CD4-positive, alpha-beta T cell (primary cell): ENCODE data around the gene ASB9. TPM values are rescaled to one million over a fixed set of nuclear protein-coding genes. Genes with fewer than 3 reads are reported as not detected.

Experiments
- ATAC-seq: fragments of 200-7000 bp; cut with Tn5 transposase; one replicate; pipeline ENCODE4 v1.10.0; 2022; ENCODE audit warnings: mild to moderate bottlenecking; ENCODE audit not compliant: poor library complexity
- CTCF ChIA-PET: fragments of 350-600 bp; sonication (Branson Sonifier 250); formaldehyde crosslinking; loops from one replicate; lab custom pipeline; 2021; ENCODE audit warnings: antibody characterized with exemption, inconsistent platforms; lab: Charles Lee
- POLR2A ChIA-PET: fragments of 350-600 bp; sonication (Branson Sonifier 250); formaldehyde crosslinking; loops from one replicate; lab custom pipeline; 2021; ENCODE audit warnings: antibody characterized with exemption, inconsistent platforms; lab: Charles Lee
- DNase-seq, 14 experiments: peaks; one replicate each; pipeline ENCODE4 v3.0.0-alpha.2; 2013 to 2020; ENCODE audit warnings: mixed read lengths in 2 of 14
- H3K27ac ChIP-seq, 2 donors: one replicate each; pipeline versions ENCODE4 v1.5.1 to v1.7.0; 2013; ENCODE audit warnings: low read length in 2 of 2, low read depth in 1 of 2, mild to moderate bottlenecking in 1 of 2
- H3K27me3 ChIP-seq, 2 experiments: 1 replicate in 1 of 2; 2 replicates in 1 of 2; pipeline versions ENCODE4 v1.6.1 to v1.7.0; 2013; ENCODE audit warnings: low read length in 2 of 2, control low read depth in 1 of 2, mild to moderate bottlenecking in 1 of 2, moderate library complexity in 1 of 2; ENCODE audit not compliant: insufficient read depth in 2 of 2, control insufficient read depth in 1 of 2
- H3K36me3 ChIP-seq: one replicate; pipeline ENCODE4 v1.6.1; 2013; ENCODE audit warnings: low read length, control low read depth; ENCODE audit not compliant: insufficient read depth
- H3K4me1 ChIP-seq: one replicate; pipeline ENCODE4 v1.6.1; 2013; ENCODE audit warnings: low read length, control low read depth; ENCODE audit not compliant: insufficient read depth
- H3K4me3 ChIP-seq: one replicate; pipeline ENCODE4 v1.5.1; 2013; ENCODE audit warnings: mild to moderate bottlenecking, low read length, moderate library complexity
- H3K9me3 ChIP-seq, 2 experiments: 1 replicate in 1 of 2; 2 replicates in 1 of 2; pipeline versions ENCODE4 v1.6.1 to v1.7.0; 2013; ENCODE audit warnings: low read length in 2 of 2, mild to moderate bottlenecking in 2 of 2, control low read depth in 1 of 2, moderate library complexity in 1 of 2; ENCODE audit not compliant: control insufficient read depth in 1 of 2, insufficient read depth in 1 of 2
- H3K27ac Mint-ChIP-seq: one replicate; pipeline ENCODE4 v1.8.0; 2020; ENCODE audit warnings: mixed read lengths
- H3K27me3 Mint-ChIP-seq: one replicate; pipeline ENCODE4 v1.8.0; 2021; ENCODE audit warnings: mixed read lengths
- H3K36me3 Mint-ChIP-seq: one replicate; pipeline ENCODE4 v1.8.0; 2021; ENCODE audit warnings: low read depth, mixed read lengths
- H3K4me1 Mint-ChIP-seq: one replicate; pipeline ENCODE4 v1.8.0; 2021; ENCODE audit warnings: low read depth, mixed read lengths
- H3K4me3 Mint-ChIP-seq: one replicate; pipeline ENCODE4 v1.8.0; 2020; ENCODE audit warnings: mild to moderate bottlenecking, mixed read lengths
- H3K9me3 Mint-ChIP-seq: one replicate; pipeline ENCODE4 v1.8.0; 2020; ENCODE audit warnings: mixed read lengths
- CTCF ChIP-seq: fragments of 200-600 bp; IDR thresholded peaks from one replicate; pipeline ENCODE4 v1.8.0; 2022; ENCODE audit warnings: antibody characterized with exemption, mild to moderate bottlenecking
- intact Hi-C, 2 experiments: fragments of 100-400 bp; cut with DNase I in 1 of 2; cut with micrococcal nuclease in 1 of 2; formaldehyde crosslinking; loops; one replicate each; pipeline versions ENCODE4 v1.15.1 to v1.9.0; 2023 to 2025; cut with DNase I, micrococcal nuclease
- total RNA-seq, 174 experiments: library from RNA in 2 of 174; stranded (reverse) in 2 of 174; gene quantifications; one replicate each; pipeline ENCODE4 v1.2.3 and lab custom pipeline; 2021 to 2026

ASB9 gene
- total RNA-seq, 2 experiments from 2014 or later = 0.14 TPM; not detected in 1

DNA sequence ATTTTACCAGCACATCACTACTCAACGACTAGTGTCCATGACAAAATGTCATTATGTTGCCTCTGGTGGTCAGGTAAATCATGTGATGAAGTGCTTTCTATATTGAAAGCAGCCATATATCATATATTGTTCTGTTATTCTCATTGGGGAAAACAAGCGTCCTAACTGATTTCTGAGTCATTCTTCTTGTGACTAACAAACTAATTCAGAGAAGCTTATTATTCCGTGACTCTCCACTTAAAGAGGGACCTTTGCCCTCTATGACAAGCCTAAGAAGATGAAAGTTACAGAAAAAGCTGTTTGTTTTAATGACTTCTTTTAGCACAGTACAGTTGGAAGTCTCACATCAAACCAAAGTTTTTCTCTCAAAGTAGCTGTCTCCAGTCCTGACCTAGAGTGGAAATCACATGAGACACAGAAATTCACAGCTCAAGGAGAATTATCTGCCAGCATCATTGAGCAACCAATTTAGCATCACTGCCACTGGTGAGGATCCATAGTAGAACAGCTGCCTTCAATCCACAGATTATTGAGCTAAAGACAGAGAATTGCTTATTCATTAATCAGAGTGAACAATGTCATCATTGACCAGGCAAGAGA lies 36.4 kb downstream of the ASB9 start:
- no peaks in the 10 kb centered on the region for H3K27me3 ChIP-seq
- no peaks in the 10 kb centered on the region for H3K36me3 ChIP-seq
- CTCF ChIA-PET = interaction anchor here (1.3 kb wide), 1 partner anchor 9 kb away, joined by 5 read pairs; no protein-coding TSS in a partner anchor
- no peaks in the 10 kb centered on the region for H3K9me3 ChIP-seq
- POLR2A ChIA-PET = no interaction called here
- Mint-ChIP-seq H3K9me3 (no peaks in the 10 kb centered on the region), H3K4me1 (no peaks in the 10 kb centered on the region), H3K36me3 (no peaks in the 10 kb centered on the region), H3K4me3 (no peak overlapping the region), H3K27me3 (no peaks in the 10 kb centered on the region), H3K27ac (no peak overlapping the region)
- no peak overlapping the region for H3K27ac ChIP-seq
- no peak overlapping the region for H3K4me3 ChIP-seq
- no peak for ATAC-seq
- H3K4me1 ChIP-seq = no peaks in the 10 kb centered on the region
- no peak for DNase-seq
- intact Hi-C loops = no loop called here
- no peak for TF ChIP-seq CTCF

DNA sequence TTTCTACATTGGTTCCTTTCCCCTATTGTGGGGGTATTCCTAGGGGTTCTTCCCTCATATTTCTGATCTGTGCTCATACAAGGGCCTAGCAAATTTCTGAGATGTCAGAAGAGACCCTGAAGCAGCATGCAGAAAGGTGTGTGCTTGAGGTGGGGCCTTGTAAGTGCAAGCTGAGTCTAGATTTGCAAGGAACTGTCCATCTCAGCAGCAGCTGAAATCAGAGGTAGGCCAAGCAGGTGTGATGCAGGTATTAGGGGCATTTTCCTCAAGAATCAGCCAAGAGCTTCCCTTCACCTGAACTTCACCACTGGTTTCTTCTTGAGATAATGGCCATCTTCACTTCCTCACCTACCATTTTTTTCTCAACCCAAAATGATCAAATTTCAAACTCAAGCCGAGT lies 45.1 kb downstream of the ASB9 start:
- Histone ChIP-seq H3K9me3 (no peaks in the 10 kb centered on the region), H3K4me3 (no peak overlapping the region), H3K36me3 (no peaks in the 10 kb centered on the region), H3K27ac (no peak overlapping the region), H3K4me1 (no peaks in the 10 kb centered on the region), H3K27me3 (no peaks in the 10 kb centered on the region)
- DNase-seq = no peak
- Mint-ChIP-seq H3K4me1 (no peaks in the 10 kb centered on the region), H3K9me3 (no peaks in the 10 kb centered on the region), H3K4me3 (no peak overlapping the region), H3K27me3 (no peaks in the 10 kb centered on the region), H3K36me3 (no peaks in the 10 kb centered on the region), H3K27ac (no peak overlapping the region)
- TF ChIP-seq CTCF = no peak
- intact Hi-C loops = no loop called here
- ChIA-PET CTCF (no interaction called here), POLR2A (no interaction called here)
- ATAC-seq = no peak

DNA sequence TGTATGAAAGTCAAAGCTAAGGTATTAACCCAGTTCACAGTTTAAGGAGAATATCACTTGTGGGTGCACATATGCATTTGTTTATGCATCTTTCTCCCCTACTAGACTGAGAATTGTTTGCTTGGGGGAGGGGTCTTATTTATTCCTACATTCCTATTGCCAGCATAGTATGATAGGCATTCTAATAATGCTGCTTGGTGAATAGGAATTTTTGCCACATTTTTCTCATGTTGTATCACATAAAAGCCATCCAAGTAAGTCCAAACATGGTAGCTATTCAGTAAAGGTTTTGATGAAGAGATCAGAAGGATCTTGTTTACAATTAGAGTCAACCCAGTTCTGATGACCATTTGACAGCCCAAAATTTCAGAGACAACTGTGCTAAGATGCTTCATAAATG lies 48.6 kb downstream of the ASB9 start:
- Histone ChIP-seq H3K27me3 (no peaks in the 10 kb centered on the region), H3K9me3 (no peaks in the 10 kb centered on the region), H3K36me3 (no peaks in the 10 kb centered on the region), H3K27ac (no peak overlapping the region), H3K4me3 (no peak overlapping the region), H3K4me1 (no peaks in the 10 kb centered on the region)
- H3K4me1 Mint-ChIP-seq = no peaks in the 10 kb centered on the region
- no peaks in the 10 kb centered on the region for H3K9me3 Mint-ChIP-seq
- no peak for ATAC-seq
- TF ChIP-seq CTCF = no peak
- no peak overlapping the region for H3K4me3 Mint-ChIP-seq
- no peaks in the 10 kb centered on the region for H3K27me3 Mint-ChIP-seq
- no peaks in the 10 kb centered on the region for H3K36me3 Mint-ChIP-seq
- no peak for DNase-seq
- H3K27ac Mint-ChIP-seq = no peak overlapping the region
- CTCF ChIA-PET = no interaction called here
- POLR2A ChIA-PET = no interaction called here
- intact Hi-C loops = no loop called here
